HCT116 (cell line): ENCODE results near the gene TPRX1. TPM values are rescaled to one million over a fixed set of nuclear protein-coding genes. Genes with fewer than 3 reads are reported as not detected.

Source experiments
- ATAC-seq: fragments of 200-7000 bp; cut with Tn5 transposase; 2 replicates; pipeline ENCODE4 v1.9.1; 2020; ENCODE audit warnings: mild to moderate bottlenecking, moderate library complexity
- BruUV-seq: library from RNA; stranded (reverse); fragments of 400-500 nt; replicated peaks from 2 replicates; lab custom pipeline; 2021; lab: Mats Ljungman, UMichigan
- CTCF ChIA-PET: fragments of 300-600 bp; sonication (Branson Sonifier 250); formaldehyde crosslinking; loops from one replicate; lab custom pipeline; 2021; ENCODE audit warnings: antibody characterized with exemption; lab: Charles Lee
- POLR2A ChIA-PET: fragments of 300-600, 350-600 bp; sonication (Branson Sonifier 250); formaldehyde crosslinking; loops from one replicate; lab custom pipeline; 2021; ENCODE audit warnings: antibody characterized with exemption; lab: Charles Lee
- RAD21 ChIA-PET, 2 experiments: fragments of 300-600 bp; sonication (Branson Sonifier 250); formaldehyde crosslinking; loops; one replicate each; lab custom pipeline; 2023; ENCODE audit warnings: low total read pairs in 2 of 2; ENCODE audit not compliant: uncharacterized antibody in 2 of 2, unreplicated experiment in 2 of 2, low non-redundant PET in 1 of 2; lab: Charles Lee
- DNase-seq: peaks from one replicate; pipeline ENCODE4 v3.0.0-alpha.2; 2010; ENCODE audit warnings: low read depth, low spot score
- H2AFZ ChIP-seq: fragments of 200-600 bp; shearing (Covaris generic), sonication (generic); 2 replicates; pipeline ENCODE4 v1.6.1; 2017; ENCODE audit warnings: low read depth, mixed run types, mixed read lengths, antibody characterized with exemption, low read length; ENCODE audit not compliant: poor library complexity, severe bottlenecking
- H3K27ac ChIP-seq: 2 replicates; pipeline ENCODE4 v1.5.1; 2012; ENCODE audit warnings: low read depth, low read length
- H3K27me3 ChIP-seq: fragments of 200-600 bp; sonication (generic); 2 replicates; pipeline ENCODE4 v1.6.1; 2016; ENCODE audit warnings: mixed run types, low read length, mixed read lengths; ENCODE audit not compliant: insufficient read depth
- H3K36me3 ChIP-seq, 2 experiments: fragments of 200-500 bp in 1 of 2; fragments of 200-600 bp in 1 of 2; sonication (Bioruptor generic) in 1 of 2; sonication (generic) in 1 of 2; 2 replicates each; pipeline versions ENCODE4 v1.5.1 to v1.6.1; 2014 to 2016; ENCODE audit warnings: low read length in 2 of 2, inconsistent platforms in 1 of 2, mixed read lengths in 1 of 2, mixed run types in 1 of 2; ENCODE audit not compliant: insufficient read depth in 2 of 2, control insufficient read depth in 1 of 2
- H3K4me1 ChIP-seq, 2 experiments: fragments of 200-600 bp in 1 of 2; sonication (generic) in 1 of 2; 2 replicates each; pipeline versions ENCODE4 v1.5.1 to v1.6.1; 2012 to 2017; ENCODE audit warnings: low read length in 2 of 2, inconsistent platforms in 1 of 2, mild to moderate bottlenecking in 1 of 2, mixed read lengths in 1 of 2, mixed run types in 1 of 2, moderate library complexity in 1 of 2; ENCODE audit not compliant: insufficient read depth in 2 of 2, control insufficient read depth in 1 of 2
- H3K4me2 ChIP-seq: fragments of 200-600 bp; sonication (generic); 2 replicates; pipeline ENCODE4 v1.6.1; 2017; ENCODE audit warnings: mixed run types, low read length, mixed read lengths
- H3K4me3 ChIP-seq, 2 experiments: fragments of 200-600 bp in 1 of 2; sonication (generic) in 1 of 2; replicated peaks in 1 of 2; 2 replicates each; pipeline ENCODE4 v1.5.1; 2011 to 2016; ENCODE audit warnings: low read length in 2 of 2, control low read depth in 1 of 2, low read depth in 1 of 2, mild to moderate bottlenecking in 1 of 2, mixed read lengths in 1 of 2, mixed run types in 1 of 2
- H3K79me2 ChIP-seq: fragments of 200-600 bp; sonication (generic); 2 replicates; pipeline ENCODE4 v1.6.1; 2017; ENCODE audit warnings: mild to moderate bottlenecking, mixed run types, low read length, moderate library complexity, mixed read lengths; ENCODE audit not compliant: insufficient read depth
- H3K9ac ChIP-seq: fragments of 200-600 bp; sonication (generic); 2 replicates; pipeline ENCODE4 v1.6.1; 2016; ENCODE audit warnings: low read length, mixed read lengths
- H3K9me2 ChIP-seq: fragments of 200-600 bp; sonication (generic), shearing (Covaris generic); 2 replicates; pipeline ENCODE4 v1.6.1; 2017; ENCODE audit warnings: mixed run types, mild to moderate bottlenecking, moderate library complexity; ENCODE audit not compliant: insufficient read depth
- H3K9me3 ChIP-seq, 2 experiments: fragments of 200-500 bp in 1 of 2; fragments of 200-600 bp in 1 of 2; sonication (Bioruptor generic) in 1 of 2; sonication (generic) in 1 of 2; 2 replicates each; pipeline ENCODE4 v1.6.1; 2014 to 2017; ENCODE audit warnings: low read length in 2 of 2, mixed read lengths in 2 of 2, inconsistent platforms in 1 of 2, low read depth in 1 of 2, mild to moderate bottlenecking in 1 of 2, mixed run types in 1 of 2, moderate library complexity in 1 of 2; ENCODE audit not compliant: control insufficient read depth in 1 of 2, insufficient read depth in 1 of 2
- H4K20me1 ChIP-seq: fragments of 200-600 bp; sonication (generic), shearing (Covaris generic); 2 replicates; pipeline ENCODE4 v1.6.1; 2017; ENCODE audit warnings: mixed run types, mild to moderate bottlenecking, moderate library complexity; ENCODE audit not compliant: insufficient read depth
- ATF3 ChIP-seq: IDR thresholded peaks from 2 replicates; pipeline ENCODE4 v1.6.1; 2012
- intact Hi-C: fragments of 100-400 bp; cut with micrococcal nuclease; formaldehyde crosslinking; loops from 2 replicates; pipeline ENCODE4 v1.10.0; 2022
- total RNA-seq: library from RNA; stranded (reverse); gene quantifications from one replicate; pipeline ENCODE4 v1.2.1, GENCODE V29; 2021; ENCODE audit not compliant: unreplicated experiment

TPRX1 gene
- total RNA-seq, 1 experiment from 2014 or later, result not detected

GRCh38 chr19:47752440-47753211 is 51.7 kb downstream of the TPRX1 start:
- ATAC-seq, result no peak
- RAD21 ChIA-PET, result no interaction called here
- Histone ChIP-seq H3K4me1 (no peaks in the 10 kb centered on the region), H3K27ac (no peak overlapping the region), H3K9me2 (no peaks in the 10 kb centered on the region), H3K36me3 (peaks cover 49 to 82% of the 10 kb centered on the region in 2 experiments), H2AFZ (no peak overlapping the region), H3K27me3 (no peaks in the 10 kb centered on the region), H3K4me3 (no peak overlapping the region), H3K79me2 (peaks cover 36% of the 10 kb centered on the region), H3K9ac (no peak overlapping the region), H3K4me2 (no peak overlapping the region), H4K20me1 (no peaks in the 10 kb centered on the region), H3K9me3 (no peaks in the 10 kb centered on the region)
- POLR2A ChIA-PET, result no interaction called here
- no peak for TF ChIP-seq ATF3
- DNase-seq, result no peak
- CTCF ChIA-PET, result interaction anchor here (0.5 to 2.3 kb wide), 2 partner anchors 13 to 104 kb away, joined by 3 to 7 read pairs; no protein-coding TSS in a partner anchor
- intact Hi-C loops, result no loop called here
- no TSS peak for BruUV-seq

Other genes with a start within 250 kb of the TPRX1 start
- not detected for gene ZNF541, start 231.4 kb downstream of the TPRX1 start, total RNA-seq
- 11.3 TPM for gene BICRA, start 195.4 kb downstream of the TPRX1 start, total RNA-seq
- 60.5 TPM for gene EHD2, start 91.1 kb downstream of the TPRX1 start, total RNA-seq
- gene NOP53, start 59.0 kb downstream of the TPRX1 start, total RNA-seq, result 322 TPM
- 181 TPM for gene SELENOW, start 25.8 kb downstream of the TPRX1 start, total RNA-seq
- not detected for gene CRX, start 17.4 kb upstream of the TPRX1 start, total RNA-seq
- gene TPRX2, start 54.7 kb upstream of the TPRX1 start, total RNA-seq, result not detected
- gene SULT2A1, start 81.8 kb upstream of the TPRX1 start, total RNA-seq, result 0.27 TPM
- not detected for gene BSPH1, start 187.6 kb upstream of the TPRX1 start, total RNA-seq
- not detected for gene ELSPBP1, start 190.1 kb upstream of the TPRX1 start, total RNA-seq
- not detected for gene CABP5, start 239.5 kb upstream of the TPRX1 start, total RNA-seq